Raji (cell line): ENCODE measurements around the gene GNE.

Experiments used
- POLR2A ChIP-seq: IDR thresholded peaks from 2 replicates; pipeline ENCODE4 v1.6.1; 2011; ENCODE audit warnings: low read depth, low read length, control low read depth; ENCODE audit not compliant: insufficient read depth

Gene GNE

GRCh38 chr9:36191686-36192085, 66.6 kb downstream of the GNE start:
- TF ChIP-seq POLR2A = no peak

GRCh38 chr9:36191290-36191645, 67.0 kb downstream of the GNE start:
- TF ChIP-seq POLR2A = no peak

- peak; percentile 98 for TF ChIP-seq POLR2A
Measured at GRCh38 chr9:36190388-36191289, 67.6 kb downstream of the GNE start, which contains the start of gene CLTA. CLTA (plus strand) TSS chr9:36190921; CDS start chr9:36191057, 136 bp downstream.

GRCh38 chr9:36189976-36190375, 68.3 kb downstream of the GNE start:
- no peak for TF ChIP-seq POLR2A

- no peak for TF ChIP-seq POLR2A
Measured at GRCh38 chr9:36188212-36188611, 70.0 kb downstream of the GNE start.

- no peak for TF ChIP-seq POLR2A
Measured at GRCh38 chr9:36187414-36187813, 70.8 kb downstream of the GNE start.

- no peak for TF ChIP-seq POLR2A
Measured at GRCh38 chr9:36177571-36177970, 80.7 kb downstream of the GNE start.

GRCh38 chr9:36174731-36175130, 83.5 kb downstream of the GNE start:
- TF ChIP-seq POLR2A = no peak

- TF ChIP-seq POLR2A = no peak
Measured at GRCh38 chr9:36174271-36174670, 84.0 kb downstream of the GNE start.

GRCh38 chr9:36173861-36174260, 84.4 kb downstream of the GNE start:
- no peak for TF ChIP-seq POLR2A

- no peak for TF ChIP-seq POLR2A
Measured at GRCh38 chr9:36170531-36170930, 87.7 kb downstream of the GNE start.

GRCh38 chr9:36169708-36170107, 88.5 kb downstream of the GNE start:
- no peak for TF ChIP-seq POLR2A

GRCh38 chr9:36169166-36169565, 89.1 kb downstream of the GNE start, which contains the start of gene CCIN:
CCIN (plus strand) TSS chr9:36169388; CDS start chr9:36169503, 115 bp downstream.
- TF ChIP-seq POLR2A = no peak

- no peak for TF ChIP-seq POLR2A
Measured at GRCh38 chr9:36166168-36166927, 91.9 kb downstream of the GNE start.

- no peak for TF ChIP-seq POLR2A
Measured at GRCh38 chr9:36165826-36166167, 92.5 kb downstream of the GNE start.

GRCh38 chr9:36164989-36165388, 93.3 kb downstream of the GNE start:
- TF ChIP-seq POLR2A = no peak
